GM12878 (cell line): ENCODE measurements around the gene PPFIBP1. TPM values are rescaled to one million over a fixed set of nuclear protein-coding genes. Genes with fewer than 3 reads are reported as not detected.

ENCODE experiments used
- ATAC-seq: fragments of 200-7000 bp; cut with Tn5 transposase; 3 replicates; pipeline ENCODE4 v1.9.1; 2020; ENCODE audit warnings: mild to moderate bottlenecking, moderate library complexity
- BruUV-seq: library from RNA; stranded (reverse); fragments of 400-500 nt; replicated peaks from 2 replicates; lab custom pipeline; 2021; lab: Mats Ljungman, UMichigan
- CTCF ChIA-PET: fragments of 300-600 bp; sonication (Branson Sonifier 250); formaldehyde crosslinking; extraction: SDS; loops from one replicate; lab custom pipeline; 2021; ENCODE audit warnings: inconsistent platforms; lab: Yijun Ruan, JAX
- POLR2A ChIA-PET: fragments of 350-600 bp; formaldehyde crosslinking; extraction: SDS; loops from one replicate; lab custom pipeline; 2021; ENCODE audit warnings: inconsistent platforms; lab: Charles Lee
- RAD21 ChIA-PET: fragments of 300-600 bp; sonication (Branson Sonifier 250); formaldehyde crosslinking; loops from one replicate; lab custom pipeline; 2023; ENCODE audit warnings: antibody characterized with exemption; ENCODE audit not compliant: unreplicated experiment; lab: Charles Lee
- SMC1A ChIA-PET: fragments of 300-600 bp; sonication (Branson Sonifier 250); formaldehyde crosslinking; loops from one replicate; lab custom pipeline; 2023; ENCODE audit not compliant: unreplicated experiment, uncharacterized antibody; lab: Charles Lee
- DNase-seq: peaks from one replicate; pipeline ENCODE4 v3.0.0-alpha.2; 2011; ENCODE audit warnings: low read depth, low spot score
- FAIRE-seq: peaks from 3 replicates; lab custom pipeline; 2011; peaks lifted over from hg19 to GRCh38; lab: Jason Lieb, UNC
- H2AFZ ChIP-seq: 2 replicates; pipeline ENCODE4 v1.6.0; 2011; ENCODE audit warnings: low read depth, low read length, control low read depth; ENCODE audit not compliant: control insufficient read depth
- H3K27ac ChIP-seq: 2 replicates; pipeline ENCODE4 v1.5.1; 2011; ENCODE audit warnings: control low read depth; ENCODE audit not compliant: control insufficient read depth, insufficient read depth
- H3K27me3 ChIP-seq, 2 experiments: replicated peaks in 1 of 2; 2 replicates each; pipeline versions ENCODE4 v1.6.0 to v1.6.1; 2011; ENCODE audit warnings: low read length in 1 of 2; ENCODE audit not compliant: control insufficient read depth in 2 of 2, insufficient read depth in 2 of 2
- H3K36me3 ChIP-seq, 2 experiments: 2 replicates each; pipeline ENCODE4 v1.5.1; 2011; ENCODE audit warnings: low read length in 1 of 2; ENCODE audit not compliant: control insufficient read depth in 2 of 2, insufficient read depth in 2 of 2
- H3K4me1 ChIP-seq: 2 replicates; pipeline ENCODE4 v1.6.1; 2011; ENCODE audit warnings: mild to moderate bottlenecking, low read length, moderate library complexity, mixed read lengths; ENCODE audit not compliant: control insufficient read depth, insufficient read depth
- H3K4me2 ChIP-seq: 2 replicates; pipeline ENCODE4 v1.6.0; 2011; ENCODE audit warnings: control low read depth; ENCODE audit not compliant: control insufficient read depth, insufficient read depth
- H3K4me3 ChIP-seq: fragments of 200-600 bp; sonication (generic); 2 replicates; pipeline ENCODE4 v1.5.1; 2016
- H3K79me2 ChIP-seq: 2 replicates; pipeline ENCODE4 v1.6.0; 2011; ENCODE audit warnings: low read length; ENCODE audit not compliant: control insufficient read depth, insufficient read depth
- H3K9ac ChIP-seq: 2 replicates; pipeline ENCODE4 v1.8.0; 2011; ENCODE audit warnings: low read length, control low read depth, mixed read lengths; ENCODE audit not compliant: control insufficient read depth, insufficient read depth
- H3K9me3 ChIP-seq: replicated peaks from 3 replicates; pipeline ENCODE4 v1.5.1; 2011; ENCODE audit warnings: mild to moderate bottlenecking, low read length; ENCODE audit not compliant: control insufficient read depth, insufficient read depth
- H4K20me1 ChIP-seq: 2 replicates; pipeline ENCODE4 v1.6.0; 2011; ENCODE audit not compliant: control insufficient read depth, insufficient read depth
- HDGF ChIP-seq: fragments of 450-650 bp; IDR thresholded peaks from 2 replicates; pipeline ENCODE4 v1.6.1; 2016; ENCODE audit warnings: antibody characterized with exemption
- LARP7 ChIP-seq: fragments of 450-650 bp; IDR thresholded peaks from 2 replicates; pipeline ENCODE4 v1.6.1; 2017; ENCODE audit warnings: mild to moderate bottlenecking
- SMAD5 ChIP-seq: IDR thresholded peaks from 2 replicates; pipeline ENCODE4 v1.6.1; 2016; ENCODE audit warnings: antibody characterized with exemption, low read depth
- TCF7 ChIP-seq: IDR thresholded peaks from 2 replicates; pipeline ENCODE4 v1.6.1; 2014; ENCODE audit warnings: antibody characterized with exemption, borderline replicate concordance
- YY1 ChIP-seq: IDR thresholded peaks from 2 replicates; pipeline ENCODE4 v1.6.1; 2011; ENCODE audit warnings: low read depth, mild to moderate bottlenecking, low read length
- ZZZ3 ChIP-seq: IDR thresholded peaks from 2 replicates; pipeline ENCODE4 v1.6.1; 2011; ENCODE audit warnings: low read depth; ENCODE audit not compliant: control insufficient read depth, insufficient read length
- WGBS: methylation state at CpG from one replicate; pipeline ENCODE4 v1.1.6; 2016; ENCODE audit warnings: low lambda C conversion rate; ENCODE audit not compliant: insufficient replicate concordance, insufficient coverage; ENCODE audit errors: missing lambda C conversion rate; 5-methylcytosine and 5-hydroxymethylcytosine counted together
- in situ Hi-C: fragments of 300-500 bp; cut with MboI; formaldehyde crosslinking; loops from 9 replicates; pipeline ENCODE4 v1.14.3; 2018; ENCODE audit warnings: mixed read lengths
- intact Hi-C: fragments of 100-400 bp; cut with micrococcal nuclease; formaldehyde crosslinking; loops from one replicate; pipeline ENCODE4 v1.14.2; 2022; ENCODE audit not compliant: unreplicated experiment
- polyA plus RNA-seq, 11 experiments: library from polyadenylated mRNA; depleted of rRNA in 4 of 11; unstranded in 6 of 11; stranded (reverse) in 5 of 11; fragments of >200 nt; fragmentation: Nextera tagmentation in 4 of 11; fragmentation: Illumina TruSeq in 1 of 11; extraction: Ambion mirVana in 4 of 11; extraction: Trizol in 1 of 11; gene quantifications; 1 replicate in 1 of 11; 2 replicates in 10 of 11; pipeline versions ENCODE4 v1.2.1 to v1.2.3, GENCODE V29; 2011 to 2016; ENCODE audit warnings: inconsistent platforms in 2 of 11, missing spikeins in 2 of 11, low read depth in 1 of 11
- total RNA-seq, 4 experiments: library from RNA; depleted of rRNA in 3 of 4; stranded (reverse); fragments of >200 nt in 3 of 4; fragmentation: Illumina TruSeq in 1 of 4; extraction: Trizol in 1 of 4; gene quantifications; 2 replicates each; pipeline versions ENCODE4 v1.2.1 to v1.2.3, GENCODE V29; 2013 to 2021
- TF ChIP-seq, protein P1 (sequence below), 3 experiments: IDR thresholded peaks in 2 of 3; conservative IDR thresholded peaks in 1 of 3; 2 replicates each; pipeline ENCODE4 v1.5.1; 2011; ENCODE audit warnings: low read depth in 3 of 3, low read length in 3 of 3, mild to moderate bottlenecking in 3 of 3, control low read depth in 2 of 3, moderate library complexity in 2 of 3, inconsistent platforms in 1 of 3, mixed read lengths in 1 of 3; ENCODE audit not compliant: control insufficient read depth in 2 of 3, insufficient read depth in 1 of 3; ENCODE audit errors: extremely low read depth in 1 of 3
- TF ChIP-seq, protein P2 (sequence below): IDR thresholded peaks from 2 replicates; pipeline ENCODE4 v1.6.1; 2012; ENCODE audit warnings: improper control_type of control experiment, low read depth, low read length; ENCODE audit not compliant: insufficient replicate concordance
- TF ChIP-seq, protein P3 (sequence below): fragments of 150-350 bp; IDR thresholded peaks from 2 replicates; pipeline ENCODE4 v1.6.1; 2014; ENCODE audit warnings: mild to moderate bottlenecking, low read depth, low read length
- TF ChIP-seq, protein P4 (sequence below): IDR thresholded peaks from 2 replicates; pipeline ENCODE4 v1.6.1; 2012; ENCODE audit warnings: low read depth, low read length, improper control_type of control experiment
- TF ChIP-seq, protein P5 (sequence below): IDR thresholded peaks from 2 replicates; pipeline ENCODE4 v1.6.1; 2012; ENCODE audit warnings: low read depth, low read length, improper control_type of control experiment

Gene PPFIBP1
- total and polyA plus RNA-seq, 10 of the 15 experiments (the other 5 are each of a cell fraction or from before 2014, with no cell fraction given): 0.47 to 7.8 (median 3.6) TPM

DNA sequence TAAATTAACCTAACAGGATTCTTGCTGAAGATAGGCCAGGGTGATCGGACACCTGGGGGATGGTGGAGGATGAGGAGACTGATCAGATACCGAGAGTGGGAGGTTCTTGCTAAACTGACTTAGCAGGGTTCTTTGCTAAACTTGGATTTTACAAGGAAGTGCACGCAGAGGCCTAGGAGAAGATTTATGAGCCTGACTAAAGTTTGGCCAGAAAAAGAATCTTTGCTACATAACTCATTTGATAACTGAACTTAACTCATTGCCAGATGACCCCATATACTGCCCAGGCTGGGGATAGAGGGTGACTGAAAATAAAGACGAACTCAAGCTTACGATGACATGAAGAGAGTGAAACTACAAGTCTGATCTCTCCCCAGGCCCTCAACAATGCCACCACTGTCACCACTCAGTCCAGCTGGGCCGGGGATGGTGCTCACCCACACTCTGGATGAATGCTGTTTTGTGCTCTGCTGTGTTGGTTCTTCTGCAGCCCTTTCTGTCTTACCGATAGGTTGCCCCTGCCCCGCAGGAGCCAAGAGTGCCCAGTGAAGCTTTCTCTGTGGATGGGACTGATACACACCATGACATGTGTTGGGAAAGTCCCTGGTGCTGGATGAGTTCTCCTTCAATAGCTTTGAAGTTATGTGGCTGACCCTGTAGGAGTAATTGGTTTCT lies 29.0 kb downstream of the PPFIBP1 start:
- no peaks in the 10 kb centered on the region for H4K20me1 ChIP-seq
- no peak for DNase-seq
- ChIA-PET CTCF (interaction anchor here (0.9 kb wide), 1 partner anchor 21 kb away, joined by 3 read pairs; no protein-coding TSS in a partner anchor), SMC1A (interaction anchor here (0.7 to 0.8 kb wide), 2 partner anchors 9 to 26 kb away, joined by 3 read pairs; no protein-coding TSS in a partner anchor), RAD21 (no interaction called here), POLR2A (interaction anchor here (1.2 kb wide), 1 partner anchor 221 kb away, joined by 3 read pairs; no protein-coding TSS in a partner anchor)
- 72% methylated on average over 8 of the region's 8 CpGs for WGBS
- H3K9me3 ChIP-seq: no peaks in the 10 kb centered on the region
- H3K27me3 ChIP-seq: no peaks in the 10 kb centered on the region
- H2AFZ ChIP-seq: no peak overlapping the region
- intact Hi-C loops: no loop called here
- H3K27ac ChIP-seq: no peak overlapping the region
- peak; percentile 64 for ATAC-seq
- H3K4me2 ChIP-seq: peak overlapping the region; percentile 3; the same call in 1 of the 2 replicates
- H3K4me3 ChIP-seq: no peak overlapping the region
- no TSS peak for BruUV-seq
- TF ChIP-seq, protein P1, sequence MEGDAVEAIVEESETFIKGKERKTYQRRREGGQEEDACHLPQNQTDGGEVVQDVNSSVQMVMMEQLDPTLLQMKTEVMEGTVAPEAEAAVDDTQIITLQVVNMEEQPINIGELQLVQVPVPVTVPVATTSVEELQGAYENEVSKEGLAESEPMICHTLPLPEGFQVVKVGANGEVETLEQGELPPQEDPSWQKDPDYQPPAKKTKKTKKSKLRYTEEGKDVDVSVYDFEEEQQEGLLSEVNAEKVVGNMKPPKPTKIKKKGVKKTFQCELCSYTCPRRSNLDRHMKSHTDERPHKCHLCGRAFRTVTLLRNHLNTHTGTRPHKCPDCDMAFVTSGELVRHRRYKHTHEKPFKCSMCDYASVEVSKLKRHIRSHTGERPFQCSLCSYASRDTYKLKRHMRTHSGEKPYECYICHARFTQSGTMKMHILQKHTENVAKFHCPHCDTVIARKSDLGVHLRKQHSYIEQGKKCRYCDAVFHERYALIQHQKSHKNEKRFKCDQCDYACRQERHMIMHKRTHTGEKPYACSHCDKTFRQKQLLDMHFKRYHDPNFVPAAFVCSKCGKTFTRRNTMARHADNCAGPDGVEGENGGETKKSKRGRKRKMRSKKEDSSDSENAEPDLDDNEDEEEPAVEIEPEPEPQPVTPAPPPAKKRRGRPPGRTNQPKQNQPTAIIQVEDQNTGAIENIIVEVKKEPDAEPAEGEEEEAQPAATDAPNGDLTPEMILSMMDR (IDR thresholded peaks at IDR 0.05 in 2 of 3, conservative IDR thresholded peaks at IDR 0.05 in 1 of 3; ENCODE audit: control insufficient read depth in 2 of 3, extremely low read depth in 1 of 3, insufficient read depth in 1 of 3, low read depth in 3 of 3, low read length in 3 of 3): no peak
- TF ChIP-seq LARP7: no peak
- no peak for TF ChIP-seq ZZZ3
- TF ChIP-seq YY1: no peak
- TF ChIP-seq, protein P2, sequence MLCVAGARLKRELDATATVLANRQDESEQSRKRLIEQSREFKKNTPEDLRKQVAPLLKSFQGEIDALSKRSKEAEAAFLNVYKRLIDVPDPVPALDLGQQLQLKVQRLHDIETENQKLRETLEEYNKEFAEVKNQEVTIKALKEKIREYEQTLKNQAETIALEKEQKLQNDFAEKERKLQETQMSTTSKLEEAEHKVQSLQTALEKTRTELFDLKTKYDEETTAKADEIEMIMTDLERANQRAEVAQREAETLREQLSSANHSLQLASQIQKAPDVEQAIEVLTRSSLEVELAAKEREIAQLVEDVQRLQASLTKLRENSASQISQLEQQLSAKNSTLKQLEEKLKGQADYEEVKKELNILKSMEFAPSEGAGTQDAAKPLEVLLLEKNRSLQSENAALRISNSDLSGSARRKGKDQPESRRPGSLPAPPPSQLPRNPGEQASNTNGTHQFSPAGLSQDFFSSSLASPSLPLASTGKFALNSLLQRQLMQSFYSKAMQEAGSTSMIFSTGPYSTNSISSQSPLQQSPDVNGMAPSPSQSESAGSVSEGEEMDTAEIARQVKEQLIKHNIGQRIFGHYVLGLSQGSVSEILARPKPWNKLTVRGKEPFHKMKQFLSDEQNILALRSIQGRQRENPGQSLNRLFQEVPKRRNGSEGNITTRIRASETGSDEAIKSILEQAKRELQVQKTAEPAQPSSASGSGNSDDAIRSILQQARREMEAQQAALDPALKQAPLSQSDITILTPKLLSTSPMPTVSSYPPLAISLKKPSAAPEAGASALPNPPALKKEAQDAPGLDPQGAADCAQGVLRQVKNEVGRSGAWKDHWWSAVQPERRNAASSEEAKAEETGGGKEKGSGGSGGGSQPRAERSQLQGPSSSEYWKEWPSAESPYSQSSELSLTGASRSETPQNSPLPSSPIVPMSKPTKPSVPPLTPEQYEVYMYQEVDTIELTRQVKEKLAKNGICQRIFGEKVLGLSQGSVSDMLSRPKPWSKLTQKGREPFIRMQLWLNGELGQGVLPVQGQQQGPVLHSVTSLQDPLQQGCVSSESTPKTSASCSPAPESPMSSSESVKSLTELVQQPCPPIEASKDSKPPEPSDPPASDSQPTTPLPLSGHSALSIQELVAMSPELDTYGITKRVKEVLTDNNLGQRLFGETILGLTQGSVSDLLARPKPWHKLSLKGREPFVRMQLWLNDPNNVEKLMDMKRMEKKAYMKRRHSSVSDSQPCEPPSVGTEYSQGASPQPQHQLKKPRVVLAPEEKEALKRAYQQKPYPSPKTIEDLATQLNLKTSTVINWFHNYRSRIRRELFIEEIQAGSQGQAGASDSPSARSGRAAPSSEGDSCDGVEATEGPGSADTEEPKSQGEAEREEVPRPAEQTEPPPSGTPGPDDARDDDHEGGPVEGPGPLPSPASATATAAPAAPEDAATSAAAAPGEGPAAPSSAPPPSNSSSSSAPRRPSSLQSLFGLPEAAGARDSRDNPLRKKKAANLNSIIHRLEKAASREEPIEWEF: no peak
- TF ChIP-seq, protein P3, sequence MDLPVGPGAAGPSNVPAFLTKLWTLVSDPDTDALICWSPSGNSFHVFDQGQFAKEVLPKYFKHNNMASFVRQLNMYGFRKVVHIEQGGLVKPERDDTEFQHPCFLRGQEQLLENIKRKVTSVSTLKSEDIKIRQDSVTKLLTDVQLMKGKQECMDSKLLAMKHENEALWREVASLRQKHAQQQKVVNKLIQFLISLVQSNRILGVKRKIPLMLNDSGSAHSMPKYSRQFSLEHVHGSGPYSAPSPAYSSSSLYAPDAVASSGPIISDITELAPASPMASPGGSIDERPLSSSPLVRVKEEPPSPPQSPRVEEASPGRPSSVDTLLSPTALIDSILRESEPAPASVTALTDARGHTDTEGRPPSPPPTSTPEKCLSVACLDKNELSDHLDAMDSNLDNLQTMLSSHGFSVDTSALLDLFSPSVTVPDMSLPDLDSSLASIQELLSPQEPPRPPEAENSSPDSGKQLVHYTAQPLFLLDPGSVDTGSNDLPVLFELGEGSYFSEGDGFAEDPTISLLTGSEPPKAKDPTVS: no peak
- TF ChIP-seq, protein P4, sequence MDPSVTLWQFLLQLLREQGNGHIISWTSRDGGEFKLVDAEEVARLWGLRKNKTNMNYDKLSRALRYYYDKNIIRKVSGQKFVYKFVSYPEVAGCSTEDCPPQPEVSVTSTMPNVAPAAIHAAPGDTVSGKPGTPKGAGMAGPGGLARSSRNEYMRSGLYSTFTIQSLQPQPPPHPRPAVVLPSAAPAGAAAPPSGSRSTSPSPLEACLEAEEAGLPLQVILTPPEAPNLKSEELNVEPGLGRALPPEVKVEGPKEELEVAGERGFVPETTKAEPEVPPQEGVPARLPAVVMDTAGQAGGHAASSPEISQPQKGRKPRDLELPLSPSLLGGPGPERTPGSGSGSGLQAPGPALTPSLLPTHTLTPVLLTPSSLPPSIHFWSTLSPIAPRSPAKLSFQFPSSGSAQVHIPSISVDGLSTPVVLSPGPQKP: no peak
- no peak for TF ChIP-seq SMAD5
- TF ChIP-seq, protein P5, sequence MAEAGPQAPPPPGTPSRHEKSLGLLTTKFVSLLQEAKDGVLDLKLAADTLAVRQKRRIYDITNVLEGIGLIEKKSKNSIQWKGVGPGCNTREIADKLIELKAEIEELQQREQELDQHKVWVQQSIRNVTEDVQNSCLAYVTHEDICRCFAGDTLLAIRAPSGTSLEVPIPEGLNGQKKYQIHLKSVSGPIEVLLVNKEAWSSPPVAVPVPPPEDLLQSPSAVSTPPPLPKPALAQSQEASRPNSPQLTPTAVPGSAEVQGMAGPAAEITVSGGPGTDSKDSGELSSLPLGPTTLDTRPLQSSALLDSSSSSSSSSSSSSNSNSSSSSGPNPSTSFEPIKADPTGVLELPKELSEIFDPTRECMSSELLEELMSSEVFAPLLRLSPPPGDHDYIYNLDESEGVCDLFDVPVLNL: no peak
- TF ChIP-seq HDGF: no peak
- no peak for TF ChIP-seq TCF7
- no peaks in the 10 kb centered on the region; the same call in 1 of the 2 replicates for H3K79me2 ChIP-seq
- H3K4me1 ChIP-seq: peaks cover 15% of the 10 kb centered on the region; the same call in 1 of the 2 replicates
- no peaks in the 10 kb centered on the region for H3K36me3 ChIP-seq
- in situ Hi-C loops: no loop called here
- peak; percentile 41 for FAIRE-seq
- H3K9ac ChIP-seq: no peak overlapping the region
